Brain microvascular endothelial cell (primary cell): Measurements from ENCODE around the gene GAPVD1.

Source experiments
- DNase-seq: peaks from one replicate; pipeline ENCODE4 v3.0.0-alpha.2; 2020
- H3K27ac ChIP-seq: fragments of 250-450 bp; sonication (Bioruptor Pico); 2 replicates; pipeline ENCODE4 v1.5.1; 2020; ENCODE audit warnings: mild to moderate bottlenecking, moderate library complexity
- H3K27me3 ChIP-seq: fragments of 250-450 bp; sonication (Bioruptor Pico); replicated peaks from 2 replicates; pipeline ENCODE4 v1.5.1; 2020; ENCODE audit warnings: mild to moderate bottlenecking
- H3K36me3 ChIP-seq: fragments of 250-450 bp; sonication (Bioruptor Pico); replicated peaks from 2 replicates; pipeline ENCODE4 v1.5.1; 2020; ENCODE audit warnings: mild to moderate bottlenecking
- H3K4me3 ChIP-seq: 2 replicates; pipeline ENCODE4 v1.5.1; 2011; ENCODE audit warnings: low read depth, mild to moderate bottlenecking, control low read depth, low read length, moderate library complexity
- in situ Hi-C: cut with HindIII; loops from 2 replicates; pipeline ENCODE4 v1.10.0; 2017; ENCODE audit warnings: low sequenced_read_pairs, low pct_ligation_motif_present
- TF ChIP-seq, protein P1 (sequence below): IDR thresholded peaks from 2 replicates; pipeline ENCODE4 v1.5.1; 2011; ENCODE audit warnings: low read depth, mild to moderate bottlenecking, moderate library complexity, low read length, control low read depth, inconsistent platforms; ENCODE audit errors: missing control alignments

GAPVD1 gene

DNA sequence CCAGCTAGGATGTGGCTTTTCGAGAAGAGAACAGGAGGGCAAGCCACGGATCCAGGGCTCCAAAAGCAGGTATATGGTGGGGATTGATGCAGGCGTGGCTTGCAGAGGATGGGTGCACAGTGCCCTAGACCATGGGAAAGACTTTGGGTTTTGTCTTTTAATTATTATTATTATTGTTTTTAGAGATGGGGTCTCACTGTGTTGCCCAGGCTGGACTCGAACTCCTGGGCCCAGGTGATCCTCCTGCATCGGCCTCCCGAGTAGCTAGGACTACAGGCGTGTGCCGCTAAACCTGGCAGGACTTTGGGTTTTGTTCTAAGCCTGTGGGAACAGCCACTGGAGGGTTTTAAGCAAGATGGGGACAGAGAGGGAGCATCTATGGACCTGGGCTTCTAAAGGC, 152.0 kb downstream of the GAPVD1 start:
- no peak overlapping the region for H3K4me3 ChIP-seq
- in situ Hi-C loops, result no loop called here
- no peak overlapping the region for H3K27ac ChIP-seq
- no peaks in the 10 kb centered on the region for H3K27me3 ChIP-seq
- H3K36me3 ChIP-seq, result no peaks in the 10 kb centered on the region
- DNase-seq, result no peak
- TF ChIP-seq, protein P1, sequence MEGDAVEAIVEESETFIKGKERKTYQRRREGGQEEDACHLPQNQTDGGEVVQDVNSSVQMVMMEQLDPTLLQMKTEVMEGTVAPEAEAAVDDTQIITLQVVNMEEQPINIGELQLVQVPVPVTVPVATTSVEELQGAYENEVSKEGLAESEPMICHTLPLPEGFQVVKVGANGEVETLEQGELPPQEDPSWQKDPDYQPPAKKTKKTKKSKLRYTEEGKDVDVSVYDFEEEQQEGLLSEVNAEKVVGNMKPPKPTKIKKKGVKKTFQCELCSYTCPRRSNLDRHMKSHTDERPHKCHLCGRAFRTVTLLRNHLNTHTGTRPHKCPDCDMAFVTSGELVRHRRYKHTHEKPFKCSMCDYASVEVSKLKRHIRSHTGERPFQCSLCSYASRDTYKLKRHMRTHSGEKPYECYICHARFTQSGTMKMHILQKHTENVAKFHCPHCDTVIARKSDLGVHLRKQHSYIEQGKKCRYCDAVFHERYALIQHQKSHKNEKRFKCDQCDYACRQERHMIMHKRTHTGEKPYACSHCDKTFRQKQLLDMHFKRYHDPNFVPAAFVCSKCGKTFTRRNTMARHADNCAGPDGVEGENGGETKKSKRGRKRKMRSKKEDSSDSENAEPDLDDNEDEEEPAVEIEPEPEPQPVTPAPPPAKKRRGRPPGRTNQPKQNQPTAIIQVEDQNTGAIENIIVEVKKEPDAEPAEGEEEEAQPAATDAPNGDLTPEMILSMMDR, result no peak

GRCh38 chr9:125415583-125416460, 154.2 kb downstream of the GAPVD1 start:
- no peak overlapping the region for H3K27ac ChIP-seq
- DNase-seq, result no peak
- H3K36me3 ChIP-seq, result no peaks in the 10 kb centered on the region
- no peaks in the 10 kb centered on the region for H3K27me3 ChIP-seq
- in situ Hi-C loops, result no loop called here
- TF ChIP-seq, protein P1, result no peak
- no peak overlapping the region for H3K4me3 ChIP-seq

DNA sequence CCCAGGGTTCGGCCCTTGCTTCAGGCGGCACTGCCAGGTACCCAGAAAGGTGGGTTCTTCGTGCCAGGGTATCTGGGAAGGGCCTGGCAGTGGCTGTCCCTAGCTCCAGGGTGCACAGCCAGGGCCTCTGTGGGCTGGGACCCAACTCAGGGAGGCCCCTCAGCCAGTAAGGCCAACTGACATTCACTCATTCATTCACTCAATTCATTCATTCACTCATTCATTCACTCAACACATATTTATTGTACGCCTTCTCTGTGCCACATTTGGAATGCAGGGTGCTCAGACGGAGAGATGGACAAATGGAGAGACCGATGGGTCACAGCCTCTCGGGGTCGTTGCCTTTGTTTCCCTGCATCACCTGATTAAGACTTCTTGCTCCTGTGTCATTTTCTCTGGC, 154.9 kb downstream of the GAPVD1 start:
- H3K36me3 ChIP-seq, result no peaks in the 10 kb centered on the region
- in situ Hi-C loops, result no loop called here
- TF ChIP-seq, protein P1, result no peak
- no peak for DNase-seq
- no peak overlapping the region for H3K27ac ChIP-seq
- H3K4me3 ChIP-seq, result no peak overlapping the region
- no peaks in the 10 kb centered on the region for H3K27me3 ChIP-seq
